Measurements from ENCODE around the gene AKT2.

The AKT2 gene

DNA sequence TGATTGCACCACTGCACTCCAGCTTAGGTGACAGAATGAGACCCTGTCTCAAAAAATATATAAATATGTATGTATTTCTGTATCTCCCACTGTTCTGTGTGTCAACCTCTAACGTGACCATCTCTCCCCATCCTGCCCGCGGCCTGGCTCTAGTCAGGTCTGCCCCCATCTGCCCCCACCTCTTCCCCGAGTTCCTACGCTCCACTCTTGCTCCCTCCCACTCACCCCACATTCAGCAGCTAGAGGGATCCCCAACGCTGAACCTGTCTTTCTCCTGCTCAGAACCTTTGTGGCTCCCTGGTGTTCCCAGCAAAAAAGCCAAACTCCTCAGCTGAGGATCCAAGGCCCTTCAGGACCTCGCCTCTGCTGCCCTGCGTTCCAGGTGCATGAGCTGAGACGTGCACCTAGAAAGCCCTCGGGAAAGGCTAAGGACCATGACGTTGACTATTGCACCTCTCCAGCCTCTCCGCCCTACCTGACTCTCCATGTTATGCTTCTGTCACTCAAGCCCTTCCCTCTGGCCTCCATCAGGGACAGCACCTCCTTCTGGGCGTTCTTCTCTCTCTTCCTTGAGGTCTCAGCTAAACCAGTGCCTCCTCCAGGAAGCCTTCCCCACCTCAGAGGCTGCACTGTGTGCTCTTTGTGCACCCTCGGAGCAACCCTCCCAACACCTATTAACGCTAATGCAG is 18.1 kb downstream of the AKT2 start:
- TF ChIP-seq ZFX (IDR thresholded peaks at IDR 0.05) = no peak
- TF ChIP-seq, protein P1, sequence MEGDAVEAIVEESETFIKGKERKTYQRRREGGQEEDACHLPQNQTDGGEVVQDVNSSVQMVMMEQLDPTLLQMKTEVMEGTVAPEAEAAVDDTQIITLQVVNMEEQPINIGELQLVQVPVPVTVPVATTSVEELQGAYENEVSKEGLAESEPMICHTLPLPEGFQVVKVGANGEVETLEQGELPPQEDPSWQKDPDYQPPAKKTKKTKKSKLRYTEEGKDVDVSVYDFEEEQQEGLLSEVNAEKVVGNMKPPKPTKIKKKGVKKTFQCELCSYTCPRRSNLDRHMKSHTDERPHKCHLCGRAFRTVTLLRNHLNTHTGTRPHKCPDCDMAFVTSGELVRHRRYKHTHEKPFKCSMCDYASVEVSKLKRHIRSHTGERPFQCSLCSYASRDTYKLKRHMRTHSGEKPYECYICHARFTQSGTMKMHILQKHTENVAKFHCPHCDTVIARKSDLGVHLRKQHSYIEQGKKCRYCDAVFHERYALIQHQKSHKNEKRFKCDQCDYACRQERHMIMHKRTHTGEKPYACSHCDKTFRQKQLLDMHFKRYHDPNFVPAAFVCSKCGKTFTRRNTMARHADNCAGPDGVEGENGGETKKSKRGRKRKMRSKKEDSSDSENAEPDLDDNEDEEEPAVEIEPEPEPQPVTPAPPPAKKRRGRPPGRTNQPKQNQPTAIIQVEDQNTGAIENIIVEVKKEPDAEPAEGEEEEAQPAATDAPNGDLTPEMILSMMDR (conservative IDR thresholded peaks at IDR 0.05) = no peak
- H3K27ac ChIP-seq = no peak overlapping the region

DNA sequence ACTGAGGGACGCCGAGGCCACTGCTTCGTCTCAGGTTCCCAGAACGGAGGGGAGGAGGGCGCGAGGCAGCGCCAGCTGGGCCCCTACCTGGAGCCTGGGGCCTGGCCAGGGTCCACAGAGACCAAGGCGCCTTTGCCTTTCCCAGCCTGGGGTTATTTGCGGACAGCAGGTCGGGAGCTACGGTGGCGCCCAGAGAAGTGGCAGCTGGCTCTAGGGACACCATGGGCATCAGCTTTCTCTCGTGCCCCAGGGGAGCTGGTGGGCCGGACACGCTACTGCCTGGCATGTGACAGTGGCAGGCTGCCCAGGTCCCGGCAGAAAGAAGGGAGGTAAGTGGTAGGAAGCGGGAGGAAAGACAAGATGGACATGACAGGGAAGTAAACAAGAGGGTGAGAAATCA is 19.0 kb downstream of the AKT2 start:
- no peak overlapping the region for H3K27ac ChIP-seq
- no peak for TF ChIP-seq ZFX (IDR thresholded peaks at IDR 0.05)
- TF ChIP-seq, protein P1 (conservative IDR thresholded peaks at IDR 0.05) = no peak

DNA sequence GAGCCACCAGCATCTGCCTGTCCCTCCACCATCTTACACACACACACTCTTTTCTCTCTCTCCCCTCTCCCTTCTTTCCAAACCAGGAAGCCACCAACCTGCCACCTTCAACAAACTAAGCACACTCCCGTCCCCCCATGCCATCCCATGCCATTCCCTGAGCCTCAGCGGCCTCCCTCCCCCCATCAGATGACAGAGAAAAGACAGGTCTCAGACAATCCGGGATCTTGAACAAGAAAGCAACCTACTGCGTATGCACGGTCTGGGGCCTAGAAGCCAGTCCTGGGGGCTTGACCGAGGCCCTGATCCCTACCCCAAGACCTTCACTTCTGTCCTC is 19.4 kb downstream of the AKT2 start:
- H3K27ac ChIP-seq = no peak overlapping the region
- TF ChIP-seq ZFX (IDR thresholded peaks at IDR 0.05) = no peak
- TF ChIP-seq, protein P1 (conservative IDR thresholded peaks at IDR 0.05) = no peak

DNA sequence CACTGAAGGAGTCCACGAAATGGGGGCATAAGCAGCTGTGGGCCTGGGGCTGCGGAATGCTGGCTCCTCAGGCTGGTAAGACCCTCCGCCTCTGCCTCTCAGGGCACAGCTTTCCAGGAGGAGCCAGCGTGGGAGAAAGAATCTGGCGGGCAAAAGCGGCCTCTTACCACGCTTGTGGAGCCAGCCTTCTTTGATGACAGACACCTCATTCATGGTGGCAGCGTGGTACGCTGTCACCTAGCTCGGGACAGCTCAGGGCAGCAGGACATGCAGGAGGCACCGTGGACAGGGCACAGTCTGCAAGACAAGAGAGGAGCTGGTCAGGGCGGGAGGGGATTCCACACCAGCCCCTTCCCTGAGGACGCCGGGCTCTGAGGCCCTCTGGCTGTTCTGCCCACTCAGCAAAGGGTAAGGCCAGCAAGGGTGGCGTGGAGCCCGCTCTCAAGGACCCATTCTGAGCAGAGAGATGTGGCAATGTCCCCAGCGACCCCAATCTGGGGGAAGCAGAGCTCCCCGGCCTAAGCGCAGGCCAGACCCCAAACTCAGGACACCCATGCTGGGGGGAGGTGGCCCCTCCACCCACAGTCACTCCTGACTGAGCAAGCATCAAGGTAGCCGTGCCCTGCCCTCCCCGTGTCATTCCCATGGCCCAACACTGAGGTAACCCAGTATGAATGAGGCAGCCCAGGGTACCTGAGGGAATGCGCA is 19.9 kb downstream of the AKT2 start:
- no peak overlapping the region for H3K27ac ChIP-seq

DNA sequence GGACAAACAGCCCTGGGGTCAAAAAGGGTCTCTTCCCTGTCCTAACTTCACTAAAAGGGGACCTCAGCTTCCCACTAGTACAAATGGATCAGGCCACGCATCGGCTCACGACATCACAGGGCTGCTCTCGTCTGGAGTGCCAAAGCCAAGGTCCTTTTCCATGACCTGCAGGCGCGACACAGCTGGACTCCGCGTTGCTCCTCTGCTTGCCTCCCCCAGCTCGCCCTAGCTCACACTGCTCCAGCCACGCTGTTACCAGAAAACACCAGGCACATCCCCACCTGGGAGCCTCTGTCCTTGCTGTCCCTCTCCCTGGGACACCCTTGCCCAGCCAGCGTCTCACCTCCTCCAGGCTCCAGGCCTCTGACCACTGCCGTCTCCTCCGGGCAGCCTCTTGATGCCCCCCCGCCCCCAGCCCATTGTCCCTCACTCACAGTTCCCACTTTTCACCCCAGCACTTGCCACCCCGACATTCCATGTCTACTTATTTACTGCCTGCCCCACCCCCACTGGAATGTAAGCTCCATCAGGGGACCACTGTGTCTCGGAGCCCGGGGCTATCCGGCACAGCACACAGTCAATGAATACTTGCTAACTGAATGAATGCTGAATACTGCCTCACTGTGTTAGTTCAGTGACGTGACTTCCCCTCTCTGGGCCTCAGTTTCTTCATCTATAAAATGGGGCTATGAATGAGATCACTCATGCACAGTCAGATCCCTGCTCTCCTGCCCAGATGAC is 20.7 kb downstream of the AKT2 start:
- TF ChIP-seq, protein P1 (conservative IDR thresholded peaks at IDR 0.05) = no peak
- no peak for TF ChIP-seq ZFX (IDR thresholded peaks at IDR 0.05)
- H3K27ac ChIP-seq = no peak overlapping the region

More for the DNA sequence above, 19.9 kb downstream of the AKT2 start:
- TF ChIP-seq ZFX (IDR thresholded peaks at IDR 0.05) = no peak
- TF ChIP-seq, protein P1 (conservative IDR thresholded peaks at IDR 0.05) = no peak

DNA sequence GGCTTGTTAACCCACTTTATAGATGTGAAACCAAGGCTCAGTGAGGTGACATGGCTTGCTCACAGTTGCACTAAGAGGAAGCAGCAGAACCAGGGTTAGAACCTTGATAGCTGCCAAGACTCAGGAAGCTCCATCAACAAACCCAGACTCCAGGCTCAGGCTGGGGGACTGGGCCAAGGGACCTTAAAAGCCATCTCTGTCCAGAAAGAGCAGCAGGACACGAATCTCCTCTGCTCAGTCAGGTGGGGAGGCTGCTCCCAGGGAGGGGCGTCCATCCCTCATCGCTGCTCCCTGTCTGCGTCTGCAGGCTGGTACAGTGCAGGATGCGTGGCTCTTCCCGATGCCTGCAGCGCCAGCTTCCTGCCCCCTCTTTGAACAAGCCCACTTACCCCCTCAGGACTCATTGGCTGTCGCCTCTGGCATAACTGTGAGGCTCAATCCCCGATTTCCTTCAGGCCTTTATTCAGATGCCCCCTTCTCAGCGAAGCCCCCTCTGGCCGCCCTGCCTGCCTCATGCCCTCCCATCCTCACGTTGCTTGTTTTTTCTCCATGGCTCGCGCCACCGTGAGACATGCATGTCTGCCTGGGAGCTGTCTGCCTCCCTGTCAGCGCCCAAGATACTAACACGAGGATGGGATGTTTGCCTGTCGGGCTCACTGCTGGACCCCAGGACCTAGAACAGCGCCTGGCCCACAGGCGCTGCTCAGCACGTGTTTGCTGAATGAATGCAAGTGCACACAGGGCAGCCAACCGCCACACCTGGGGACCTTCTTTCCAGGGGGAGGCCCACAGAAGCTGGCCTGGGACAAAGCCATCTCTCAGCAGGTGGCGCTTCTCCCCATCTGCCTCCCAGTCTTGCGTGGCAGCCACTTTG is 21.5 kb downstream of the AKT2 start:
- H3K27ac ChIP-seq = no peak overlapping the region
- no peak for TF ChIP-seq ZFX (IDR thresholded peaks at IDR 0.05)
- TF ChIP-seq, protein P1 (conservative IDR thresholded peaks at IDR 0.05) = no peak

Data from C4-2B (cell line).